ENCODE results near the gene CEMP1. TPM values are rescaled to one million over a fixed set of nuclear protein-coding genes. Genes with fewer than 3 reads are reported as not detected.
A peak's percentile ranks its signal among the peaks of the same experiment; 100 is the strongest.

Gene CEMP1
- total and polyA plus RNA-seq, 10 of the 15 experiments (the other 5 are each of a cell fraction or from before 2014, with no cell fraction given) = 0.05 to 8.2 (median 1.5) TPM; not detected in 5

- DNase-seq (ENCODE audit: low read depth, low spot score) (peak; percentile 23), ATAC-seq (peak; percentile 99), FAIRE-seq (peak; percentile 66)
- peaks cover 0 to 11% of the 10 kb centered on the region in 2 experiments; a peak in 2 of 4 replicates for H3K36me3 ChIP-seq (ENCODE audit: control insufficient read depth in 2 of 2, insufficient read depth in 2 of 2, low read length in 1 of 2)
- ChIA-PET POLR2A (interaction anchor here (0.7 to 1.5 kb wide), 5 partner anchors 26 to 232 kb away, joined by 3 to 7 read pairs (median 4); partner anchors contain the start of genes CCNF and TBC1D24), RAD21 (ENCODE audit: unreplicated experiment) (interaction anchor here (0.8 to 2.0 kb wide), 11 partner anchors 9 to 558 kb away, joined by 3 to 16 read pairs (median 4); partner anchors contain the start of genes CCNF, ECI1 and MSRB1), CTCF (interaction anchor here (0.6 to 2.8 kb wide), 29 partner anchors 9 to 361 kb away, joined by 3 to 36 read pairs (median 4); partner anchors contain the start of genes ABCA3, CCNF, PDPK1 and TEDC2), SMC1A (ENCODE audit: uncharacterized antibody, unreplicated experiment) (interaction anchor here (0.7 to 2.5 kb wide), 6 partner anchors 11 to 251 kb away, joined by 3 to 17 read pairs (median 4); partner anchors contain the start of gene CCNF)
- in situ Hi-C loops (cut with MboI) = no loop called here
- no peak overlapping the region for H3K9ac ChIP-seq (ENCODE audit: control insufficient read depth, insufficient read depth, low read length)
- no peaks in the 10 kb centered on the region for H3K27me3 ChIP-seq (replicated peaks in 1 of 2; ENCODE audit: control insufficient read depth in 2 of 2, insufficient read depth in 2 of 2, low read length in 1 of 2)
- H3K4me2 ChIP-seq (ENCODE audit: control insufficient read depth, insufficient read depth) = no peak overlapping the region
- no peaks in the 10 kb centered on the region for H3K79me2 ChIP-seq (ENCODE audit: control insufficient read depth, insufficient read depth, low read length)
- no peaks in the 10 kb centered on the region for H3K9me3 ChIP-seq (replicated peaks; ENCODE audit: control insufficient read depth, insufficient read depth, low read length)
- BruUV-seq (replicated peaks) = no TSS peak
- H3K27ac ChIP-seq (ENCODE audit: control insufficient read depth, insufficient read depth) = no peak overlapping the region
- no peak overlapping the region for H3K4me3 ChIP-seq
- peak overlapping the region; percentile 64; the same call in 1 of the 2 replicates for H2AFZ ChIP-seq (ENCODE audit: control insufficient read depth, low read depth, low read length)
- intact Hi-C loops (cut with micrococcal nuclease; ENCODE audit: unreplicated experiment) = loop anchor here (2.0 to 10.0 kb wide), 4 partner anchors 68 to 306 kb away; partner anchors contain the start of genes ABCA3 and RNPS1
- no peaks in the 10 kb centered on the region for H3K4me1 ChIP-seq (ENCODE audit: control insufficient read depth, insufficient read depth, low read length)
- 38% methylated on average over 22 of the region's 23 CpGs for WGBS (ENCODE audit: insufficient coverage, insufficient replicate concordance, low lambda C conversion rate, missing lambda C conversion rate)
- no peaks in the 10 kb centered on the region for H4K20me1 ChIP-seq (ENCODE audit: control insufficient read depth, insufficient read depth)
- no peak for TF ChIP-seq SIN3A (IDR thresholded peaks at IDR 0.05; ENCODE audit: low read depth, low read length)
- no peak for TF ChIP-seq MXI1 (IDR thresholded peaks at IDR 0.05; ENCODE audit: low read depth, low read length)
- no peak for TF ChIP-seq ZZZ3 (IDR thresholded peaks at IDR 0.05; ENCODE audit: control insufficient read depth, insufficient read length, low read depth)
- no peak for TF ChIP-seq E2F8 (IDR thresholded peaks at IDR 0.05; ENCODE audit: low read depth, partially characterized antibody)
- no peak for TF ChIP-seq TBL1XR1 (IDR thresholded peaks at IDR 0.05; ENCODE audit: low read depth, low read length)
- no peak for TF ChIP-seq MEF2A (IDR thresholded peaks at IDR 0.05; ENCODE audit: insufficient read depth, low read depth, low read length)
- no peak for TF ChIP-seq POLR2AphosphoS5 (IDR thresholded peaks at IDR 0.05; ENCODE audit: low read length)
- no peak for TF ChIP-seq CREM (IDR thresholded peaks at IDR 0.05; ENCODE audit: low read depth)
- TF ChIP-seq CBFB (IDR thresholded peaks at IDR 0.05; ENCODE audit: low read depth) = no peak
- no peak for TF ChIP-seq FOXM1 (IDR thresholded peaks at IDR 0.05; ENCODE audit: low read depth, low read length)
- TF ChIP-seq MAX (IDR thresholded peaks at IDR 0.05; ENCODE audit: low read depth, low read length) = no peak; the same call in 1 of the 2 replicates
- TF ChIP-seq E2F4 (IDR thresholded peaks at IDR 0.05; ENCODE audit: low read depth, low read length) = no peak
- TF ChIP-seq PAX5 (IDR thresholded peaks at IDR 0.05; ENCODE audit: borderline replicate concordance, low read depth, low read length) = no peak
- no peak for TF ChIP-seq SMAD1 (IDR thresholded peaks at IDR 0.05; ENCODE audit: low read depth, partially characterized antibody)
- no peak for TF ChIP-seq ZBTB4 (CRISPR knock-in tag; IDR thresholded peaks at IDR 0.05)
Measured at GRCh38 chr16:2500918-2501750, 30.1 kb downstream of the CEMP1 start.
